Motor neuron (in vitro differentiated cells): ENCODE data around the gene ZDHHC22. TPM values are rescaled to one million over a fixed set of nuclear protein-coding genes. Genes with fewer than 3 reads are reported as not detected.

ENCODE experiments used
- ATAC-seq, 8 experiments: fragments of 200-7000 bp; cut with Tn5 transposase; replicated peaks in 6 of 8; 2 replicates each; pipeline ENCODE4 v1.8.0; 2021; ENCODE audit warnings: mild to moderate bottlenecking in 8 of 8, moderate library complexity in 8 of 8
- H3K27ac ChIP-seq, 2 donors: fragments of 250-450 bp; sonication (Bioruptor Pico); 2 replicates each; pipeline ENCODE4 v1.9.0; 2021; ENCODE audit warnings: antibody characterized with exemption in 2 of 2, mild to moderate bottlenecking in 2 of 2, moderate library complexity in 1 of 2
- H3K4me1 ChIP-seq, 2 donors: fragments of 250-450 bp; sonication (Bioruptor Pico); replicated peaks in 1 of 2; 2 replicates each; pipeline ENCODE4 v1.6.1; 2021; ENCODE audit warnings: antibody characterized with exemption in 2 of 2, mild to moderate bottlenecking in 2 of 2, moderate library complexity in 1 of 2
- H3K4me3 ChIP-seq, 5 donors: fragments of 250-450 bp; sonication (Bioruptor Pico); 2 replicates each; pipeline ENCODE4 v1.9.0; 2021; ENCODE audit warnings: antibody characterized with exemption in 5 of 5, mild to moderate bottlenecking in 5 of 5, moderate library complexity in 4 of 5
- WGBS, 10 experiments: fragments of 450-650 bp; shearing (Covaris generic); methylation state at CpG; one replicate each; pipeline ENCODE4 v1.0.0; 2022; 5-methylcytosine and 5-hydroxymethylcytosine counted together
- in situ Hi-C, 9 experiments: fragments of 400-800 bp; cut with MboI; loops; one replicate each; pipeline ENCODE4 v1.15.0; 2021; ENCODE audit warnings: low sequenced_read_pairs in 9 of 9, low pct_unique_long_range_greater_than_20kb in 2 of 9; ENCODE audit not compliant: unreplicated experiment in 9 of 9
- total RNA-seq, 8 experiments: library from RNA; unstranded; fragments of 300-600 nt; gene quantifications; 2 replicates each; pipeline versions ENCODE4 v1.2.3 to v1.2.4, GENCODE V29; 2022

ZDHHC22 gene
- total RNA-seq, 8 experiments from 2014 or later = 0.13 to 23.7 (median 8.8) TPM

- in situ Hi-C loops = no loop called here
- no peak for ATAC-seq
- Histone ChIP-seq H3K4me1 (peaks cover 8 to 13% of the 10 kb centered on the region in 2 donors), H3K4me3 (no peak overlapping the region), H3K27ac (no peak overlapping the region)
- WGBS, 10 experiments = 50 to 100% (median 86%) methylated on average over 1 to 3 of the region's 3 CpGs; no CpG with 5 or more reads in 2 of the 10 experiments
Observed at GRCh38 chr14:77092676-77093075, 48.9 kb downstream of the ZDHHC22 start.

- ATAC-seq = no peak
- peaks cover 7 to 12% of the 10 kb centered on the region in 2 donors for H3K4me1 ChIP-seq
- H3K27ac ChIP-seq = no peak overlapping the region
- in situ Hi-C loops = no loop called here
- H3K4me3 ChIP-seq = no peak overlapping the region
Observed at GRCh38 chr14:77091518-77091917, 50.1 kb downstream of the ZDHHC22 start.

DNA sequence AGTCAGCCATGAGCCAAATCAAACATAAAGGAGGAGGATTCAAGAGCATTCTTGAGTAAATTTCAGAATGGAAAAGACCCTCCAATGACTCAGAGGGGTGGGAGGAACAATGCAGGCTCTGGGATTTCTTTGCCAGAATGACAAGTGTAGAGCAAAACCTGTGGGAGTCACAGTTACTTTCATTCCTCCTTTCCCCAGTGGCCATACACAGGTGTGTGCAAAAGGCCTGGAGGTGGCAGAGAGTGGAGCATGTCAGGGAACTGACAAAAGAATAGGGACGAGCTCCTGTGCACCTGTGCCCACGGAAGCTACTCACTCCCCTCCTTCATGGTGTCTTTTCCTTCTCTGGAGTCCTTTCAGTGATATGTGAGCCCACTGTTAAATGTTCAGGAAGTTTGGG lies 52.9 kb downstream of the ZDHHC22 start:
- peaks cover 22% of the 10 kb centered on the region in 2 donors for H3K4me1 ChIP-seq
- in situ Hi-C loops = no loop called here
- ATAC-seq = no peak
- H3K4me3 ChIP-seq = no peak overlapping the region
- 20 to 100% (median 79%) methylated on average over 1 to 2 of the region's 2 CpGs; no CpG with 5 or more reads in 5 of the 10 experiments for WGBS, 10 experiments
- H3K27ac ChIP-seq = no peak overlapping the region

DNA sequence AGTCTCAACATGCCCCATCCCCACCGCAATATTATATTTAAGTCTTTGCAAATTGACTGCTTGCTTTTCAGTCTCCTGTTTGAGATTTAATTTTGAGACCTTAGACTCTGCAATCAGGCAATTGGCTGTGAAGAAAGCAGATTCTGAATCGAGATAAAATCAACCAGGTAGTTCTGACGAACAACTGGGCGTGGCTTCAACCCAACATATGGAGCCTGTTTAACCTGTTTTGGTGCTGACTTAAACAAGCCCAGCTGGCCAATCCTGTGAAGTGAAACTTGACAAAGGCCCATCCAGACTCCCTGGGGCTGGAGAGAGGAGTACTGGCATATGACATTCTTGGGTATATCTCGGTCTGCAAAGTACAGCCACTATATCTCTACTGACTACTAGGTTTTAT lies 53.4 kb downstream of the ZDHHC22 start:
- in situ Hi-C loops = no loop called here
- H3K27ac ChIP-seq = no peak overlapping the region
- H3K4me1 ChIP-seq = peaks cover 22% of the 10 kb centered on the region in 2 donors
- no peak overlapping the region for H3K4me3 ChIP-seq
- ATAC-seq = peak in 1 of 8 experiments; percentile 35
- WGBS, 10 experiments = 10 to 96% (median 60%) methylated on average over 1 to 5 of the region's 5 CpGs

DNA sequence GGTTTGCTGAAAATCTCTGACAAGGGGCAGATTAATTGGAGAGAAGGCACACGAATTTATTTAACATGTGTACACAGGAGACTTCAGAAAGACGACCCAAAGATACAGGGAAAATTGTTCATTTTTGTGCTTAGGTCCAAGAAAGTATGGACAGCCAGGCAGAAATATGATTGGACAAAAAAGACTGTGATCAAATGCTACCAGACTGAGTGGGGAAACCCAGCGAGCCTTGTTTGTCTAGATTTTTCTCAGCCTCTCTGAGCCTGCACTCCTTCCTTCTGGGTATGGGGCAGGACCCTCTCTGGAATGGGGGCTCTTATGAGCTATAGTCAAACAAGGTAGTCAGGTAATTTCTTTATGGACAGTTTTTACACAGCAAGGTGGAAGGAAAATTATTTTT lies 54.0 kb downstream of the ZDHHC22 start:
- Histone ChIP-seq H3K4me1 (peaks cover 22% of the 10 kb centered on the region in 2 donors), H3K27ac (no peak overlapping the region), H3K4me3 (no peak overlapping the region)
- in situ Hi-C loops = no loop called here
- ATAC-seq = no peak
- WGBS, 10 experiments = 0 to 86% (median 30%) methylated on average over 1 to 3 of the region's 3 CpGs; no CpG with 5 or more reads in 1 of the 10 experiments

- Histone ChIP-seq H3K27ac (no peak overlapping the region), H3K4me3 (no peak overlapping the region), H3K4me1 (peaks cover 22% of the 10 kb centered on the region in 2 donors)
- in situ Hi-C loops = no loop called here
- 69 to 100% (median 90%) methylated on average over 1 to 6 of the region's 6 CpGs; no CpG with 5 or more reads in 1 of the 10 experiments for WGBS, 10 experiments
- ATAC-seq = no peak
Observed at GRCh38 chr14:77086951-77087350, 54.6 kb downstream of the ZDHHC22 start.

DNA sequence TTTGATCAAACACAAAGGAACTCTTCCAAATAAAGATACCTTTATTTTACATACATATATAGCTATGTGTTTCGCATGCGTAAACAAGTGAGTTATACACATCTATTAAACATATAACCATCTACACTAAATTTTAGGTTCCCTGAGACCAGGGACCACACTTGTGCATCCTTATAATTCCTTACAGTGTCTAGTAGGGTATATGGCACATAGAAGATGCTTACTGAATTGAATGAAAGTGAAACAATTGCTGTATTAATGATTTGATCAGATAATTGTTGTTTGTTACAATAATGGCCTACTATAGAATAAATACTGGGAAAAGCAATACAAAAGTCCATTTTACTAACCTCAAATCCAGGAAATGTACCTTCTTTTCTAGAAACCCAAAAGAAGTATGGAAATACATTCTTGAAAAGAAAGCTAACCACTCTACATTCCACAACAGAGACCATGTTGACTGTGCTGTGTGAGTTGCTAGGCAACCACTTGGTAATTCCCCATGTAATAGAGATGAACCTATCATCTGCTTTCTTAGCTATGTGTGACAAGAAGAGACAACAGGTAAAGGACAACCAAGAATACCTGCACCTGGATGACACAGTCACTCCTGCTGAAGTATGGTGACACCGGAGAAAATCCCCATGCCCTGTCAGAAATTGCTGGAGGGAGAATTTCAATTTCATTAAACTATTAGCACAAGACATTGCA lies 55.4 kb downstream of the ZDHHC22 start:
- Histone ChIP-seq H3K27ac (no peak overlapping the region), H3K4me1 (peaks cover 22% of the 10 kb centered on the region in 2 donors), H3K4me3 (no peak overlapping the region)
- WGBS, 10 experiments = 83 to 100% (median 93%) methylated on average over 1 to 3 of the region's 3 CpGs; no CpG with 5 or more reads in 4 of the 10 experiments
- peak; percentile 35 to 81 (median 64) for ATAC-seq
- in situ Hi-C loops = no loop called here

DNA sequence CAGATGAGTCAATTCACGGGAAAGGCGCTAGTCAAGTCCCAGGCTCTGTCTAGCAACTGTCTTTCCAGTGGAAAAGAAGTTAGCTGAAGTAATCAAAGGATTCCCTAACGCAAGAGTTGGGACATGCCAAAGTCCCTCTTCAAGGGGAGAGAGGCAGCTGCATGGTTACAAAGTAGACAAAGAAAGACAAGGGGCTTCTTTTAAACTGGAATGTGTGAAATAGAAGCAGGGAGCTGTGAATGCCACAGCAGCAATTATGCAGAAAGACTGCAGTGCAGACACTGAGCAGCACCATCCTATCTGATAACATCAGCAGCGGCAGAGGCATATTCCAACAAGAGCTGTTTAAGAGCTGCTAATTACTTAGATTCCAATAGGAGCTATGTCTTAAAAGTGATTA lies 56.1 kb downstream of the ZDHHC22 start:
- ATAC-seq = peak in 6 of 8 experiments; percentile 60 to 86 (median 79)
- Histone ChIP-seq H3K4me1 (peaks cover 22% of the 10 kb centered on the region in 2 donors), H3K27ac (peak overlapping the region; percentile 8 to 34), H3K4me3 (no peak overlapping the region)
- WGBS, 10 experiments = 18 to 81% (median 36%) methylated on average over 1 to 4 of the region's 4 CpGs; no CpG with 5 or more reads in 2 of the 10 experiments
- in situ Hi-C loops = no loop called here

GRCh38 chr14:77084985-77085384 lies 56.6 kb downstream of the ZDHHC22 start:
- in situ Hi-C loops = no loop called here
- H3K27ac ChIP-seq = peak overlapping the region; percentile 8 to 34
- H3K4me3 ChIP-seq = no peak overlapping the region
- peak in 3 of 8 experiments; percentile 9 to 47 (median 12) for ATAC-seq
- 27 to 90% (median 47%) methylated on average over 2 to 5 of the region's 5 CpGs; no CpG with 5 or more reads in 3 of the 10 experiments for WGBS, 10 experiments
- H3K4me1 ChIP-seq = peaks cover 22% of the 10 kb centered on the region in 2 donors

DNA sequence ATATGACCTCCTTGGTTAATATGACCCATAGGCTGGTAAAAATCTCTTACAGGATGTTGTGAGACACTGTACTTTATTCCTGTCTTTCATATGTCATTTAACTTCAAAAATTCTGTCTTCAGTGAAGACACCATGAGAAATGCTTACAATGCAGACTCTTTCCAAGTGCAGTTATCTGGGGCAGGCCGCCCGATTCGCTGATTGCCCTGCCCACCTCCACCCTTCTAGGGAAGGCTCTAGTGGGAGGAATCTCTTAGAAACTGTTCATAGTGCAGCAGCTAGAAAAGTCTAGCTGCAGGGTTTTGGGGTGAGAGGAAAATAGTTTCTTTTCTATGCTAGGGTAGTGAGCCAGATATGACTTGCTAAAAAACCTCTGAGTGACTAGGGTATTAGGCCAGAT lies 58.5 kb downstream of the ZDHHC22 start:
- H3K4me3 ChIP-seq = no peak overlapping the region

GRCh38 chr14:77082356-77082755 lies 59.2 kb downstream of the ZDHHC22 start:
- 40 to 100% (median 70%) methylated on average over 1 to 3 of the region's 3 CpGs for WGBS, 10 experiments

More for the DNA sequence above, 58.5 kb downstream of the ZDHHC22 start:
- in situ Hi-C loops = no loop called here
- ATAC-seq = no peak
- H3K4me1 ChIP-seq = peaks cover 22% of the 10 kb centered on the region in 2 donors
- H3K27ac ChIP-seq = no peak overlapping the region
- WGBS, 10 experiments = 24 to 80% (median 33%) methylated on average over 1 to 3 of the region's 3 CpGs; no CpG with 5 or more reads in 7 of the 10 experiments

More at GRCh38 chr14:77082356-77082755, 59.2 kb downstream of the ZDHHC22 start:
- Histone ChIP-seq H3K27ac (no peak overlapping the region), H3K4me1 (peaks cover 22 to 23% of the 10 kb centered on the region in 2 donors), H3K4me3 (no peak overlapping the region)
- no peak for ATAC-seq
- in situ Hi-C loops = no loop called here
